Stimulated activated CD8-positive, alpha-beta memory T cell treated with anti-CD3 and anti-CD28 coated beads, Interleukin-2, amount 100 ng/mL, for 48 hours (primary cell): ENCODE measurements around the gene ALDH5A1.

Experiments used
- DNase-seq, 2 donors: peaks; one replicate each; pipeline ENCODE4 v3.0.0-alpha.2; 2020; ENCODE audit warnings: low read depth in 2 of 2

The ALDH5A1 gene

GRCh38 chr6:24569811-24570210, 75.0 kb downstream of the ALDH5A1 start:
- DNase-seq = no peak

GRCh38 chr6:24571361-24571760, 76.6 kb downstream of the ALDH5A1 start:
- DNase-seq = no peak

DNA sequence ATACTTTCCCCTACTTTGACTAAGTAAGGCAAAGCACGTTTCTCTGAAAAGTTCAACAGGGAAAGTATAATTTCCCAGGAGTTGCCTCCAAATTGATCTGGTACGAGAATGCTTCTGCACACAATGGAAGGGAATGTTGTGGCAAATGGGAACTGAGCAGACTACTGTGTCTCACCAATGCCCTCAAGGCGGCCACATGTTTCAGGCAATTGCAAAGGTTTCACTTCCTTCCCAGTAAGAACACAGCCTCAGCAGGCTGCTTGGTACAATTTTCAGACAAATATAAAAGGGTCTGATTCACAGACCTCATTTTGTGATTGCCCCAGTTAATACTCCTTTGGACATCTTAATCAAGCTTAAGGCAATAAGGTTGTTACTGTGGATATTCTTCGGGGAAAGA, 80.0 kb downstream of the ALDH5A1 start:
- DNase-seq = no peak

GRCh38 chr6:24576447-24576846, 81.7 kb downstream of the ALDH5A1 start:
- DNase-seq = no peak

GRCh38 chr6:24581084-24581669, 86.4 kb downstream of the ALDH5A1 start:
- DNase-seq = peak; percentile 43 to 69

DNA sequence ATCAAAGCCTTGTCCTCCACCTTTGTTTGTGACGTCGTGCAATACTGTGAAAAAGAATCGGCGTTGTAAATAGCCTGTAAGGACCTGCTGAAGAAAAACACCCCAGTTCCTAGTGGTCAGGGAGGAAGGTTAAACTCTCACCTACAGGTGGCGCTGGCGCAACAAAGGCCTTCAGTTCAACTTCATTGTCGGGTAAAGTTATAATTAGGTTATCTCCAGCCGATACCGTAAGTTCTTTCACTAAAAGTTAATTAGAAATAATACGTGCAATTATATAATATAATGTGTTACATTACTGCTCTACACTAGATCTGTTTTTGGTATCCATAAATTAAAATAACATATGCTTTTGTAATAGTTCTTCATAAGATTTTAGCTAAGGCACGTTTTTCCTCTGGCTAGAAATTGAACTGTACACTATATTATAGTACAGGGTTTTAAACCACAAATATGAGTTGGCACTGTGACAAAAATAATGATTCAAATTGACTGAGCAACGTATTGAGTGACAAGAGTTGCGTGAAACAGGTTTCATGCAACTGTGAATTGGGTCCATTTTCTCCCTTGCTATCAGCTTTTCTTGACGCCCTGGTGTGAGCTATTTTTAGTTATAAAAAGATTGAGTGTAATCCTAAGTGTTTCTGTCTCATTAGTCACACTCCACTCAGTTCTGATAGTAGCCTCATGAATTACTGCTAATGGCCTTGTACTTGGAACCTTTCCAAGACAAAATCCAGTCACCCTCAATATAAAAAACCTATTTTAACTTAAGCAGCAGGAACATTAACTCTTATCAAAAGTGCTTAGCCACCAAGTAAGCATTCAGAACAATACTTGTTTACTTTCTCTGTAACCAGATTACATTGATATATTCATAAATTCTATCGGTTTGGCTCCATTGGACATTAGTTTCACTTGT, 89.0 kb downstream of the ALDH5A1 start:
- peak; percentile 57 to 63 for DNase-seq

GRCh38 chr6:24584382-24584720, 89.6 kb downstream of the ALDH5A1 start:
- no peak for DNase-seq
